Measurements from ENCODE around the gene TMEM38B. TPM values are rescaled to one million over a fixed set of nuclear protein-coding genes. Genes with fewer than 3 reads are reported as not detected.

The TMEM38B gene
- total RNA-seq, 2 experiments from 2014 or later: 15.9 to 22.5 TPM

GRCh38 chr9:105694848-105695581 lies 674 bp downstream of the TMEM38B start:
- Histone ChIP-seq H3K4me3 (ENCODE audit: low read depth, low read length, poor library complexity, severe bottlenecking) (peak overlapping the region; percentile 84), H3K4me1 (ENCODE audit: insufficient read depth, low read length, poor library complexity, severe bottlenecking) (peaks cover 19% of the 10 kb centered on the region), H3K9me2 (ENCODE audit: insufficient read depth, low read length) (no peaks in the 10 kb centered on the region), H3K36me3 (ENCODE audit: insufficient read depth, low read length) (no peaks in the 10 kb centered on the region), H4K20me1 (ENCODE audit: insufficient read depth, low read length) (peaks cover 18% of the 10 kb centered on the region; the same call in 1 of the 2 replicates), H3K4me2 (ENCODE audit: low read length) (peak overlapping the region; percentile 95), H3K79me2 (ENCODE audit: insufficient read depth, low read depth, low read length) (peaks cover 21% of the 10 kb centered on the region), H3K9me3 (ENCODE audit: low read length) (no peaks in the 10 kb centered on the region), H3K27ac (ENCODE audit: low read depth, low read length, poor library complexity, severe bottlenecking) (no peak overlapping the region), H2AFZ (ENCODE audit: low read length) (peak overlapping the region; percentile 68)
- peak; percentile 58 for DNase-seq (ENCODE audit: low spot score)
- ChIA-PET POLR2A (interaction anchor here (0.6 to 1.2 kb wide), 4 partner anchors 13 to 448 kb away, joined by 3 to 5 read pairs (median 3); no protein-coding TSS in a partner anchor), CTCF (ENCODE audit: unreplicated experiment) (no interaction called here)
- intact Hi-C loops (cut with micrococcal nuclease; ENCODE audit: unreplicated experiment): loop anchor here (5.0 to 10.0 kb wide), 2 partner anchors 138 to 950 kb away; partner anchors contain the start of genes FKTN and NIPSNAP3A
- TF ChIP-seq CTCF (conservative IDR thresholded peaks at IDR 0.05; ENCODE audit: low read length) (0 out of 2 replicates have a peak, but pooled peaks have one; percentile 18), EZH2phosphoT487 (IDR thresholded peaks at IDR 0.05; ENCODE audit: borderline replicate concordance, low read depth, low read length) (no peak)
- BruUV-seq (replicated peaks): no TSS peak

- Histone ChIP-seq H3K4me2 (ENCODE audit: low read length) (no peak overlapping the region), H3K9me3 (ENCODE audit: low read length) (no peaks in the 10 kb centered on the region), H2AFZ (ENCODE audit: low read length) (no peak overlapping the region), H4K20me1 (ENCODE audit: insufficient read depth, low read length) (peaks cover 18% of the 10 kb centered on the region; the same call in 1 of the 2 replicates), H3K4me3 (ENCODE audit: low read depth, low read length, poor library complexity, severe bottlenecking) (no peak overlapping the region), H3K4me1 (ENCODE audit: insufficient read depth, low read length, poor library complexity, severe bottlenecking) (peaks cover 24% of the 10 kb centered on the region), H3K36me3 (ENCODE audit: insufficient read depth, low read length) (no peaks in the 10 kb centered on the region), H3K79me2 (ENCODE audit: insufficient read depth, low read depth, low read length) (peaks cover 27% of the 10 kb centered on the region), H3K27ac (ENCODE audit: low read depth, low read length, poor library complexity, severe bottlenecking) (no peak overlapping the region), H3K9me2 (ENCODE audit: insufficient read depth, low read length) (no peaks in the 10 kb centered on the region)
- POLR2A ChIA-PET: interaction anchor here (0.7 to 1.0 kb wide), 2 partner anchors 22 to 62 kb away, joined by 3 read pairs; no protein-coding TSS in a partner anchor
- CTCF ChIA-PET (ENCODE audit: unreplicated experiment): no interaction called here
- TF ChIP-seq CTCF (conservative IDR thresholded peaks at IDR 0.05; ENCODE audit: low read length) (no peak), EZH2phosphoT487 (IDR thresholded peaks at IDR 0.05; ENCODE audit: borderline replicate concordance, low read depth, low read length) (no peak)
- intact Hi-C loops (cut with micrococcal nuclease; ENCODE audit: unreplicated experiment): loop anchor here (5.0 to 10.0 kb wide), 2 partner anchors 139 to 952 kb away; partner anchors contain the start of genes FKTN and NIPSNAP3A
- DNase-seq (ENCODE audit: low spot score): no peak
- TSS peak; percentile 40 for BruUV-seq (replicated peaks)
Measured at GRCh38 chr9:105696219-105696793, 2.0 kb downstream of the TMEM38B start.
